Activated CD8-positive, alpha-beta T cell treated with anti-CD3 and anti-CD28 coated beads for 36 hours (primary cell): ENCODE results near the gene AASDH. TPM values are rescaled to one million over a fixed set of nuclear protein-coding genes. Genes with fewer than 3 reads are reported as not detected.

Source experiments
- ATAC-seq: fragments of 200-7000 bp; cut with Tn5 transposase; one replicate; pipeline ENCODE4 v1.10.0; 2021; ENCODE audit warnings: mild to moderate bottlenecking, moderate library complexity
- CTCF ChIA-PET: fragments of 350-600 bp; sonication (Branson Sonifier 250); formaldehyde crosslinking; loops from one replicate; lab custom pipeline; 2021; ENCODE audit warnings: antibody characterized with exemption; lab: Charles Lee
- POLR2A ChIA-PET: fragments of 350-600 bp; sonication (Branson Sonifier 250); formaldehyde crosslinking; loops from one replicate; lab custom pipeline; 2021; ENCODE audit warnings: antibody characterized with exemption; lab: Charles Lee
- DNase-seq: peaks from one replicate; pipeline ENCODE4 v3.0.0-alpha.2; 2020
- H3K27ac Mint-ChIP-seq: one replicate; pipeline ENCODE4 v1.8.0; 2021; ENCODE audit warnings: mild to moderate bottlenecking, mixed read lengths
- H3K27me3 Mint-ChIP-seq: one replicate; pipeline ENCODE4 v1.8.0; 2021; ENCODE audit warnings: mixed read lengths
- H3K36me3 Mint-ChIP-seq: one replicate; pipeline ENCODE4 v1.8.0; 2021; ENCODE audit warnings: low read depth, mixed read lengths
- H3K4me1 Mint-ChIP-seq: one replicate; pipeline ENCODE4 v1.8.0; 2021; ENCODE audit warnings: low read depth, mixed read lengths
- H3K4me3 Mint-ChIP-seq: one replicate; pipeline ENCODE4 v1.8.0; 2021; ENCODE audit warnings: mild to moderate bottlenecking, moderate library complexity, mixed read lengths
- H3K9me3 Mint-ChIP-seq: one replicate; pipeline ENCODE4 v1.8.0; 2021; ENCODE audit warnings: mixed read lengths
- CTCF ChIP-seq: fragments of 200-600 bp; IDR thresholded peaks from one replicate; pipeline ENCODE4 v1.8.0; 2022; ENCODE audit warnings: antibody characterized with exemption, mild to moderate bottlenecking
- intact Hi-C: fragments of 100-400 bp; cut with micrococcal nuclease; formaldehyde crosslinking; loops from one replicate; pipeline ENCODE4 v1.10.0; 2022
- total RNA-seq, 2 experiments: library from RNA; stranded (reverse); gene quantifications; one replicate each; pipeline ENCODE4 v1.2.3, GENCODE V29; 2021

AASDH gene
- total RNA-seq, 2 experiments from 2014 or later, result 14.5 to 14.7 TPM

- Mint-ChIP-seq H3K9me3 (no peaks in the 10 kb centered on the region), H3K27me3 (no peaks in the 10 kb centered on the region), H3K36me3 (no peaks in the 10 kb centered on the region), H3K27ac (no peak overlapping the region), H3K4me1 (peaks cover 10% of the 10 kb centered on the region), H3K4me3 (no peak overlapping the region)
- TF ChIP-seq CTCF, result no peak
- ATAC-seq, result no peak
- ChIA-PET POLR2A (no interaction called here), CTCF (interaction anchor here (1.1 kb wide), 1 partner anchor 11 kb away, joined by 5 read pairs; no protein-coding TSS in a partner anchor)
- intact Hi-C loops, result no loop called here
- no peak for DNase-seq
Measured at GRCh38 chr4:56289934-56290333, 97.4 kb downstream of the AASDH start.

GRCh38 chr4:56288663-56289062 lies 98.6 kb downstream of the AASDH start:
- no peak for ATAC-seq
- H3K36me3 Mint-ChIP-seq, result no peaks in the 10 kb centered on the region
- H3K27me3 Mint-ChIP-seq, result no peaks in the 10 kb centered on the region

More at GRCh38 chr4:56288663-56289062, 98.6 kb downstream of the AASDH start:
- intact Hi-C loops, result no loop called here
- no peak for DNase-seq
- H3K27ac Mint-ChIP-seq, result no peak overlapping the region
- ChIA-PET POLR2A (no interaction called here), CTCF (no interaction called here)
- peaks cover 10% of the 10 kb centered on the region for H3K4me1 Mint-ChIP-seq
- no peak for TF ChIP-seq CTCF
- H3K9me3 Mint-ChIP-seq, result no peaks in the 10 kb centered on the region
- no peak overlapping the region for H3K4me3 Mint-ChIP-seq

Other genes with a start within 250 kb of the AASDH start
- gene PPAT, start 48.1 kb upstream of the AASDH start, total RNA-seq, result 10 to 100 TPM; 44.1 to 46.9 TPM
- 100 to 1,000 TPM; 436 to 437 TPM for gene PAICS, start 48.8 kb upstream of the AASDH start, total RNA-seq
- gene SRP72, start 80.1 kb upstream of the AASDH start, total RNA-seq, result 100 to 1,000 TPM; 165 to 176 TPM
- under 1 TPM; 0.16 to 0.25 TPM for gene ARL9, start 118.3 kb upstream of the AASDH start, total RNA-seq